HEK293 (cell line): ENCODE measurements around the gene ZNF787.

Experiments
- EGR2 ChIP-seq: fragments of 450-650 bp; formaldehyde crosslinking; IDR thresholded peaks from 2 replicates; pipeline ENCODE4 v1.5.1; 2016; ENCODE audit warnings: low read depth, missing biosample characterization, missing genetic modification characterization
- KLF1 ChIP-seq: fragments of 450-650 bp; formaldehyde crosslinking; IDR thresholded peaks from 2 replicates; pipeline ENCODE4 v1.5.1; 2016; ENCODE audit warnings: missing biosample characterization, missing genetic modification characterization
- KLF16 ChIP-seq: fragments of 450-650 bp; formaldehyde crosslinking; IDR thresholded peaks from 2 replicates; pipeline ENCODE4 v1.5.1; 2017; ENCODE audit warnings: missing biosample characterization, missing genetic modification characterization
- REST ChIP-seq: fragments of 450-650 bp; formaldehyde crosslinking; IDR thresholded peaks from 2 replicates; pipeline ENCODE4 v1.5.1; 2016; ENCODE audit warnings: missing biosample characterization, missing genetic modification characterization
- SP3 ChIP-seq: fragments of 450-650 bp; formaldehyde crosslinking; IDR thresholded peaks from 2 replicates; pipeline ENCODE4 v1.5.1; 2016; ENCODE audit warnings: missing biosample characterization, missing genetic modification characterization
- ZBTB1 ChIP-seq: fragments of 450-650 bp; formaldehyde crosslinking; IDR thresholded peaks from 2 replicates; pipeline ENCODE4 v1.5.1; 2016; ENCODE audit warnings: missing biosample characterization, missing genetic modification characterization
- ZBTB17 ChIP-seq: fragments of 450-650 bp; formaldehyde crosslinking; IDR thresholded peaks from 2 replicates; pipeline ENCODE4 v1.5.1; 2016; ENCODE audit warnings: missing biosample characterization, missing genetic modification characterization
- ZFHX2 ChIP-seq: fragments of 450-650 bp; formaldehyde crosslinking; conservative IDR thresholded peaks from 2 replicates; pipeline ENCODE4 v1.5.1; 2016; ENCODE audit warnings: missing biosample characterization, missing genetic modification characterization
- ZFP41 ChIP-seq: fragments of 450-650 bp; formaldehyde crosslinking; IDR thresholded peaks from 2 replicates; pipeline ENCODE4 v1.5.1; 2016; ENCODE audit warnings: missing biosample characterization, missing genetic modification characterization, borderline replicate concordance
- ZNF133 ChIP-seq: fragments of 450-650 bp; formaldehyde crosslinking; IDR thresholded peaks from 2 replicates; pipeline ENCODE4 v1.5.1; 2016; ENCODE audit warnings: missing biosample characterization, missing genetic modification characterization
- ZNF140 ChIP-seq: fragments of 450-650 bp; formaldehyde crosslinking; IDR thresholded peaks from 2 replicates; pipeline ENCODE4 v1.5.1; 2016; ENCODE audit warnings: missing biosample characterization, missing genetic modification characterization
- ZNF146 ChIP-seq: fragments of 450-650 bp; formaldehyde crosslinking; IDR thresholded peaks from 2 replicates; pipeline ENCODE4 v1.5.1; 2016; ENCODE audit warnings: missing biosample characterization, missing genetic modification characterization
- ZNF155 ChIP-seq: fragments of 450-650 bp; formaldehyde crosslinking; IDR thresholded peaks from 2 replicates; pipeline ENCODE4 v1.5.1; 2016; ENCODE audit warnings: missing biosample characterization, missing genetic modification characterization
- ZNF169 ChIP-seq: fragments of 450-650 bp; formaldehyde crosslinking; IDR thresholded peaks from 2 replicates; pipeline ENCODE4 v1.5.1; 2016; ENCODE audit warnings: missing biosample characterization, missing genetic modification characterization
- ZNF2 ChIP-seq: fragments of 450-650 bp; formaldehyde crosslinking; IDR thresholded peaks from 2 replicates; pipeline ENCODE4 v1.5.1; 2016; ENCODE audit warnings: missing biosample characterization, missing genetic modification characterization
- ZNF223 ChIP-seq: fragments of 450-650 bp; formaldehyde crosslinking; IDR thresholded peaks from 2 replicates; pipeline ENCODE4 v1.5.1; 2016; ENCODE audit warnings: missing biosample characterization, missing genetic modification characterization
- ZNF266 ChIP-seq: fragments of 450-650 bp; formaldehyde crosslinking; IDR thresholded peaks from 2 replicates; pipeline ENCODE4 v1.5.1; 2016; ENCODE audit warnings: missing biosample characterization, missing genetic modification characterization, low read depth
- ZNF335 ChIP-seq: fragments of 450-650 bp; formaldehyde crosslinking; conservative IDR thresholded peaks from 2 replicates; pipeline ENCODE4 v1.5.1; 2016; ENCODE audit warnings: missing biosample characterization, missing genetic modification characterization
- ZNF350 ChIP-seq: fragments of 450-650 bp; formaldehyde crosslinking; IDR thresholded peaks from 2 replicates; pipeline ENCODE4 v1.5.0; 2017; ENCODE audit warnings: missing biosample characterization, mild to moderate bottlenecking, missing genetic modification characterization
- ZNF48 ChIP-seq: fragments of 450-650 bp; formaldehyde crosslinking; IDR thresholded peaks from 2 replicates; pipeline ENCODE4 v1.5.1; 2016; ENCODE audit warnings: missing biosample characterization, missing genetic modification characterization
- ZNF548 ChIP-seq: fragments of 450-650 bp; formaldehyde crosslinking; IDR thresholded peaks from 2 replicates; pipeline ENCODE4 v1.5.1; 2016; ENCODE audit warnings: missing biosample characterization, missing genetic modification characterization
- ZNF561 ChIP-seq: fragments of 450-650 bp; IDR thresholded peaks from 2 replicates; pipeline ENCODE4 v1.5.1; 2018; ENCODE audit warnings: missing biosample characterization, missing genetic modification characterization, borderline replicate concordance
- ZNF580 ChIP-seq: fragments of 450-650 bp; formaldehyde crosslinking; IDR thresholded peaks from 2 replicates; pipeline ENCODE4 v1.5.1; 2016; ENCODE audit warnings: missing biosample characterization, missing genetic modification characterization
- ZNF610 ChIP-seq: fragments of 450-650 bp; formaldehyde crosslinking; IDR thresholded peaks from 2 replicates; pipeline ENCODE4 v1.5.1; 2016; ENCODE audit warnings: missing biosample characterization, missing genetic modification characterization, borderline replicate concordance
- ZNF654 ChIP-seq: fragments of 450-650 bp; formaldehyde crosslinking; IDR thresholded peaks from 2 replicates; pipeline ENCODE4 v1.5.1; 2016; ENCODE audit warnings: low read depth, missing biosample characterization, missing genetic modification characterization
- ZNF677 ChIP-seq: fragments of 450-650 bp; IDR thresholded peaks from 2 replicates; pipeline ENCODE4 v1.5.0; 2018; ENCODE audit warnings: missing biosample characterization, mild to moderate bottlenecking, missing genetic modification characterization, moderate library complexity
- ZNF768 ChIP-seq: fragments of 450-650 bp; formaldehyde crosslinking; IDR thresholded peaks from 2 replicates; pipeline ENCODE4 v1.5.1; 2018; ENCODE audit warnings: missing biosample characterization, mild to moderate bottlenecking, missing genetic modification characterization
- ZNF777 ChIP-seq: fragments of 450-650 bp; formaldehyde crosslinking; IDR thresholded peaks from 2 replicates; pipeline ENCODE4 v1.5.1; 2017; ENCODE audit warnings: missing biosample characterization, missing genetic modification characterization, borderline replicate concordance
- ZNF791 ChIP-seq: fragments of 450-650 bp; formaldehyde crosslinking; IDR thresholded peaks from 2 replicates; pipeline ENCODE4 v1.5.1; 2016; ENCODE audit warnings: missing biosample characterization, missing genetic modification characterization
- ZNF830 ChIP-seq: fragments of 450-650 bp; IDR thresholded peaks from 2 replicates; pipeline ENCODE4 v1.5.0; 2018; ENCODE audit warnings: missing biosample characterization, missing genetic modification characterization, low read depth, mild to moderate bottlenecking, moderate library complexity
- TF ChIP-seq, protein P1 (sequence below): fragments of 450-650 bp; formaldehyde crosslinking; IDR thresholded peaks from 2 replicates; pipeline ENCODE4 v1.5.1; 2017; ENCODE audit warnings: missing biosample characterization, missing genetic modification characterization
- TF ChIP-seq, protein P2 (sequence below): fragments of 450-650 bp; formaldehyde crosslinking; IDR thresholded peaks from 2 replicates; pipeline ENCODE4; 2016; ENCODE audit warnings: missing biosample characterization, missing genetic modification characterization
- TF ChIP-seq, protein P3 (sequence below): fragments of 450-650 bp; formaldehyde crosslinking; IDR thresholded peaks from 2 replicates; pipeline ENCODE4 v1.5.1; 2016; ENCODE audit warnings: missing biosample characterization, missing genetic modification characterization, borderline replicate concordance

ZNF787 gene

DNA sequence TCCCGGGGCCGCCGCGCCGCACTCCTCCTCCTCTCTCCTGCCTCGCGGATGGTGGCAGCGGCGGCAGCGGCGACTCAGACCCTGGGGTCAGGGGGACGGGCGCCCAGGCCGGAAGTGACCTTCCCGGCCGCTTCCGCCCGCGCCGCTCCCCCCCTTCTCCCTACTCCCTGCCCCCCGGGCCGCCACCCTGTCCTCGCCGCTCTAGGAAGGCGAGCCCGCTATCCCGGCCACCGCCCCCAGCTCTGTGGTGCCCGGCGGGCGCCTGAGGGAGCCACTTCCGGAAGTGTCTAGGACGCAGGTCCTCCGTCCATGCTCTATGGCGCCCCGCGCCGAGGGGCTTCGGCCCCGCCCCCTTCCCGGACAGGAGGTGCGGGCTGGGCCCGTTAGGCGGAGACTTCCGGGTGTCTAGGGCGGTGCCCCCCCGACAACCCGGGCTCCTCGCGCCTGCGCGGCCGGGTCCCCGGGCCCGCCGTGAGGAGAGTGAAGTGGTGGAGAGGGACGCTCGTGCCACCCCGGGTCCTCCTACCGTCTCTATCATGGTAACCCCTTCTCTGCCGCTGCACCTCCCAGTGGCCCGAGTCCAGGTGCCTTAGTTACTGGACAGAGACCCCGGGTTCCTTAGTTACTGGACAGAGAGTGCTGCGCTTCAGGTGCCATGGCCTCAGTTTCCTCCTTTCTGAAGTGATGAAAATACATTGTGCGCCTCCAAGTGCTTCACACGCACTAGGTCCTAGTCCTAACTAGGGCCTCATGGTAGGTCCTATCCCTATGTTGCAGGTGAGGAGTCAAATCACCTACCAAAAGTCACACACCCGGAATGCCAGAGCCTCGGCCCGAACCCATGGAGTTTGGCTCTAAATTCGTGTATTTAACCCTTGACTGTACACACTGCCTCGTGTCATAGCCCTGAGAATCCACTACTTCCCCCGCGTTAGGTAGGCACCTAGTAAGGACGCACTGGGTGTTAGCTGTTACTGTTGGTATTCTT lies at the start of gene ZNF787 (continued):
- peak; percentile 71; the same call in 1 of the 2 replicates for TF ChIP-seq ZNF561 (tag by site-specific recombination)
- no peak for TF ChIP-seq ZNF350 (tag by site-specific recombination)
- TF ChIP-seq ZBTB1 (tag by site-specific recombination): no peak
- no peak for TF ChIP-seq ZNF791 (tag by site-specific recombination)
- no peak for TF ChIP-seq ZNF155 (tag by site-specific recombination)
- TF ChIP-seq ZFP41 (tag by site-specific recombination): no peak
- TF ChIP-seq ZNF140 (tag by site-specific recombination): no peak
- no peak for TF ChIP-seq ZNF610
- peak; percentile 97 for TF ChIP-seq KLF16 (tag by site-specific recombination)
- TF ChIP-seq, protein P1, sequence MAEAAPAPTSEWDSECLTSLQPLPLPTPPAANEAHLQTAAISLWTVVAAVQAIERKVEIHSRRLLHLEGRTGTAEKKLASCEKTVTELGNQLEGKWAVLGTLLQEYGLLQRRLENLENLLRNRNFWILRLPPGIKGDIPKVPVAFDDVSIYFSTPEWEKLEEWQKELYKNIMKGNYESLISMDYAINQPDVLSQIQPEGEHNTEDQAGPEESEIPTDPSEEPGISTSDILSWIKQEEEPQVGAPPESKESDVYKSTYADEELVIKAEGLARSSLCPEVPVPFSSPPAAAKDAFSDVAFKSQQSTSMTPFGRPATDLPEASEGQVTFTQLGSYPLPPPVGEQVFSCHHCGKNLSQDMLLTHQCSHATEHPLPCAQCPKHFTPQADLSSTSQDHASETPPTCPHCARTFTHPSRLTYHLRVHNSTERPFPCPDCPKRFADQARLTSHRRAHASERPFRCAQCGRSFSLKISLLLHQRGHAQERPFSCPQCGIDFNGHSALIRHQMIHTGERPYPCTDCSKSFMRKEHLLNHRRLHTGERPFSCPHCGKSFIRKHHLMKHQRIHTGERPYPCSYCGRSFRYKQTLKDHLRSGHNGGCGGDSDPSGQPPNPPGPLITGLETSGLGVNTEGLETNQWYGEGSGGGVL: peak; percentile 72
- no peak for TF ChIP-seq ZNF580 (tag by site-specific recombination)
- peak; percentile 74; the same call in 1 of the 2 replicates for TF ChIP-seq KLF1 (tag by site-specific recombination)
- TF ChIP-seq, protein P2, sequence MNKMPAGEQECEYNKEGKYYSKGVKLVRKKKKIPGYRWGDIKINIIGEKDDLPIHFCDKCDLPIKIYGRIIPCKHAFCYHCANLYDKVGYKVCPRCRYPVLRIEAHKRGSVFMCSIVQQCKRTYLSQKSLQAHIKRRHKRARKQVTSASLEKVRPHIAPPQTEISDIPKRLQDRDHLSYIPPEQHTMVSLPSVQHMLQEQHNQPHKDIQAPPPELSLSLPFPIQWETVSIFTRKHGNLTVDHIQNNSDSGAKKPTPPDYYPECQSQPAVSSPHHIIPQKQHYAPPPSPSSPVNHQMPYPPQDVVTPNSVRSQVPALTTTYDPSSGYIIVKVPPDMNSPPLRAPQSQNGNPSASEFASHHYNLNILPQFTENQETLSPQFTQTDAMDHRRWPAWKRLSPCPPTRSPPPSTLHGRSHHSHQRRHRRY (tag by site-specific recombination): no peak
- no peak for TF ChIP-seq ZNF548
- TF ChIP-seq, protein P3, sequence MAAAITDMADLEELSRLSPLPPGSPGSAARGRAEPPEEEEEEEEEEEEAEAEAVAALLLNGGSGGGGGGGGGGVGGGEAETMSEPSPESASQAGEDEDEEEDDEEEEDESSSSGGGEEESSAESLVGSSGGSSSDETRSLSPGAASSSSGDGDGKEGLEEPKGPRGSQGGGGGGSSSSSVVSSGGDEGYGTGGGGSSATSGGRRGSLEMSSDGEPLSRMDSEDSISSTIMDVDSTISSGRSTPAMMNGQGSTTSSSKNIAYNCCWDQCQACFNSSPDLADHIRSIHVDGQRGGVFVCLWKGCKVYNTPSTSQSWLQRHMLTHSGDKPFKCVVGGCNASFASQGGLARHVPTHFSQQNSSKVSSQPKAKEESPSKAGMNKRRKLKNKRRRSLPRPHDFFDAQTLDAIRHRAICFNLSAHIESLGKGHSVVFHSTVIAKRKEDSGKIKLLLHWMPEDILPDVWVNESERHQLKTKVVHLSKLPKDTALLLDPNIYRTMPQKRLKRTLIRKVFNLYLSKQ (tag by site-specific recombination): no peak
- TF ChIP-seq ZNF169 (tag by site-specific recombination): no peak
- peak; percentile 57; the same call in 1 of the 2 replicates for TF ChIP-seq EGR2 (tag by site-specific recombination)
- no peak for TF ChIP-seq ZNF2 (tag by site-specific recombination)
- TF ChIP-seq ZNF777 (tag by site-specific recombination): no peak
- peak; percentile 92 for TF ChIP-seq ZNF335 (tag by site-specific recombination)
- peak; percentile 94 for TF ChIP-seq SP3 (tag by site-specific recombination)
- TF ChIP-seq REST: no peak
- no peak for TF ChIP-seq ZNF677 (tag by site-specific recombination)
- no peak for TF ChIP-seq ZNF654 (tag by site-specific recombination)
- TF ChIP-seq ZNF830 (tag by site-specific recombination): no peak
- no peak for TF ChIP-seq ZNF768
- no peak for TF ChIP-seq ZNF146 (tag by site-specific recombination)
- TF ChIP-seq ZNF133: no peak
- TF ChIP-seq ZFHX2: peak; percentile 60
- TF ChIP-seq ZNF223 (tag by site-specific recombination): no peak
- TF ChIP-seq ZBTB17 (tag by site-specific recombination): no peak
- no peak for TF ChIP-seq ZNF48 (tag by site-specific recombination)
- TF ChIP-seq ZNF266 (tag by site-specific recombination): no peak
